Endothelial cell of umbilical vein (primary cell): ENCODE measurements around the gene CXCR6. TPM values are rescaled to one million over a fixed set of nuclear protein-coding genes. Genes with fewer than 3 reads are reported as not detected.

ENCODE experiments used
- BruUV-seq: library from RNA; stranded (reverse); fragments of 400-500 nt; replicated peaks from 2 replicates; lab custom pipeline; 2021; lab: Mats Ljungman, UMichigan
- CTCF ChIA-PET: fragments of 300-600, 350-600 bp; sonication (Branson Sonifier 250); formaldehyde crosslinking; loops from one replicate; lab custom pipeline; 2021; ENCODE audit warnings: antibody characterized with exemption, inconsistent platforms; lab: Charles Lee
- POLR2A ChIA-PET: fragments of 300-600, 350-600 bp; sonication (Branson Sonifier 250); formaldehyde crosslinking; loops from one replicate; lab custom pipeline; 2021; ENCODE audit warnings: antibody characterized with exemption, inconsistent platforms; lab: Charles Lee
- DNase-seq: peaks from one replicate; pipeline ENCODE4 v3.0.0-alpha.2; 2011; ENCODE audit warnings: low read depth, low spot score
- FAIRE-seq: peaks from 2 replicates; lab custom pipeline; 2011; peaks lifted over from hg19 to GRCh38; lab: Jason Lieb, UNC
- H2AFZ ChIP-seq: 2 replicates; pipeline ENCODE4 v1.6.0; 2012; ENCODE audit warnings: low read depth, low read length, control low read depth, inconsistent platforms
- H3K27ac ChIP-seq: 2 replicates; pipeline ENCODE4 v1.5.1; 2011; ENCODE audit warnings: low read depth, mild to moderate bottlenecking, control low read depth, low read length, moderate library complexity; ENCODE audit not compliant: insufficient read depth
- H3K27me3 ChIP-seq, 2 experiments: 2 replicates each; pipeline versions ENCODE4 v1.6.0 to v1.6.1; 2011; ENCODE audit warnings: low read length in 2 of 2, mixed read lengths in 1 of 2; ENCODE audit not compliant: control insufficient read depth in 2 of 2, insufficient read depth in 2 of 2
- H3K36me3 ChIP-seq, 2 experiments: 2 replicates in 1 of 2; 3 replicates in 1 of 2; pipeline ENCODE4 v1.5.1; 2011; ENCODE audit warnings: low read length in 2 of 2, mild to moderate bottlenecking in 1 of 2, moderate library complexity in 1 of 2; ENCODE audit not compliant: control insufficient read depth in 2 of 2, insufficient read depth in 2 of 2; ENCODE audit errors: extremely low read depth in 1 of 2
- H3K4me1 ChIP-seq: 3 replicates; pipeline ENCODE4 v1.5.1; 2011; ENCODE audit warnings: mild to moderate bottlenecking, low read length; ENCODE audit not compliant: control insufficient read depth, insufficient read depth; ENCODE audit errors: extremely low read depth
- H3K4me2 ChIP-seq: 2 replicates; pipeline ENCODE4 v1.6.1; 2011; ENCODE audit warnings: low read length, control low read depth, mixed read lengths; ENCODE audit not compliant: insufficient read depth
- H3K4me3 ChIP-seq, 3 experiments: fragments of 200-600 bp in 1 of 3; sonication (generic), shearing (Covaris generic) in 1 of 3; replicated peaks in 1 of 3; 2 replicates each; pipeline ENCODE4 v1.5.1; 2011 to 2016; ENCODE audit warnings: control low read depth in 3 of 3, low read length in 3 of 3, mild to moderate bottlenecking in 2 of 3, inconsistent platforms in 1 of 3, low read depth in 1 of 3, moderate library complexity in 1 of 3; ENCODE audit not compliant: insufficient read depth in 1 of 3
- H3K79me2 ChIP-seq: 2 replicates; pipeline ENCODE4 v1.6.0; 2012; ENCODE audit warnings: low read length, inconsistent platforms; ENCODE audit not compliant: control insufficient read depth, insufficient read depth
- H3K9ac ChIP-seq: replicated peaks from 2 replicates; pipeline ENCODE3; 2011; ENCODE audit warnings: low read length, control low read depth; ENCODE audit not compliant: insufficient read depth; ENCODE audit errors: extremely low read depth
- H3K9me1 ChIP-seq: replicated peaks from 3 replicates; pipeline ENCODE4 v1.6.0; 2011; ENCODE audit warnings: mild to moderate bottlenecking, low read length; ENCODE audit not compliant: control insufficient read depth, insufficient read depth; ENCODE audit errors: extremely low read depth
- H3K9me3 ChIP-seq: replicated peaks from 2 replicates; pipeline ENCODE4 v1.5.1; 2012; ENCODE audit warnings: low read length, inconsistent platforms; ENCODE audit not compliant: control insufficient read depth, insufficient read depth
- H4K20me1 ChIP-seq: replicated peaks from 2 replicates; pipeline ENCODE3; 2011; ENCODE audit warnings: mild to moderate bottlenecking, low read length; ENCODE audit not compliant: control insufficient read depth, insufficient read depth; ENCODE audit errors: extremely low read depth
- CTCF ChIP-seq, 2 donors: IDR thresholded peaks; 1 replicate in 1 of 2; 2 replicates in 1 of 2; pipeline ENCODE4 v1.5.1; 2011; ENCODE audit warnings: low read length in 2 of 2, mild to moderate bottlenecking in 2 of 2, moderate library complexity in 2 of 2, control low read depth in 1 of 2, inconsistent platforms in 1 of 2, low read depth in 1 of 2; ENCODE audit not compliant: insufficient read depth in 1 of 2; ENCODE audit errors: extremely low read depth in 1 of 2
- EZH2 ChIP-seq: IDR thresholded peaks from 2 replicates; pipeline ENCODE4 v1.6.1; 2012; ENCODE audit warnings: borderline replicate concordance, low read depth, mild to moderate bottlenecking, moderate library complexity, low read length, inconsistent platforms; ENCODE audit not compliant: severe bottlenecking
- FOS ChIP-seq: IDR thresholded peaks from 2 replicates; pipeline ENCODE4 v1.6.1; 2011; ENCODE audit warnings: mild to moderate bottlenecking, low read length, moderate library complexity, borderline replicate concordance; ENCODE audit not compliant: insufficient read depth
- GATA2 ChIP-seq: IDR thresholded peaks from 2 replicates; pipeline ENCODE4 v1.7.0; 2011; ENCODE audit warnings: low read depth, mild to moderate bottlenecking, moderate library complexity, mixed read lengths, low read length; ENCODE audit not compliant: insufficient read length, insufficient read depth
- JUN ChIP-seq: IDR thresholded peaks from 2 replicates; pipeline ENCODE4 v1.6.1; 2011; ENCODE audit warnings: borderline replicate concordance, low read depth; ENCODE audit not compliant: insufficient read length, insufficient read depth
- MAX ChIP-seq: IDR thresholded peaks from 2 replicates; pipeline ENCODE4 v1.6.1; 2011; ENCODE audit not compliant: insufficient read depth, insufficient read length
- MYC ChIP-seq: IDR thresholded peaks from one replicate; pipeline ENCODE4 v1.6.1; 2011; ENCODE audit warnings: mild to moderate bottlenecking, low read depth, low read length
- POLR2A ChIP-seq: IDR thresholded peaks from 2 replicates; pipeline ENCODE4 v1.6.1; 2012; ENCODE audit warnings: low read depth, mild to moderate bottlenecking, control low read depth, low read length
- POLR2AphosphoS5 ChIP-seq: IDR thresholded peaks from 2 replicates; pipeline ENCODE4 v1.6.1; 2012; ENCODE audit warnings: low read depth, mild to moderate bottlenecking, control low read depth, low read length, moderate library complexity; ENCODE audit not compliant: insufficient read depth
- dilution Hi-C: fragments of 300-500 bp; cut with MboI; formaldehyde crosslinking; loops from one replicate; pipeline ENCODE4 v1.15.0; 2019; ENCODE audit warnings: low sequenced_read_pairs; ENCODE audit not compliant: extremely low pct_ligation_motif_present
- intact Hi-C: fragments of 100-400 bp; cut with micrococcal nuclease; formaldehyde crosslinking; loops from one replicate; pipeline ENCODE4 v1.10.0; 2022
- polyA plus RNA-seq, 4 experiments: library from polyadenylated mRNA; depleted of rRNA in 3 of 4; stranded (reverse) in 3 of 4; unstranded in 1 of 4; fragments of >200 nt; gene quantifications; 2 replicates each; pipeline versions ENCODE4 v1.2.1 to v1.2.3, GENCODE V29; 2011 to 2012; ENCODE audit warnings: missing spikeins in 1 of 4
- total RNA-seq: library from RNA; stranded (reverse); gene quantifications from 2 replicates; pipeline ENCODE4 v1.2.3, GENCODE V29; 2021

CXCR6 gene
- total and polyA plus RNA-seq, 2 donors (not counting 3 experiments of a cell fraction or from before 2014, with no cell fraction given): not detected

- Histone ChIP-seq H3K27ac (no peak overlapping the region), H3K36me3 (no peaks in the 10 kb centered on the region), H4K20me1 (no peaks in the 10 kb centered on the region), H3K4me1 (peaks cover 43% of the 10 kb centered on the region), H3K9me1 (no peaks in the 10 kb centered on the region), H3K9me3 (no peaks in the 10 kb centered on the region), H2AFZ (no peak overlapping the region), H3K4me2 (no peak overlapping the region), H3K4me3 (no peak overlapping the region), H3K79me2 (peaks cover 49% of the 10 kb centered on the region), H3K9ac (no peak overlapping the region), H3K27me3 (no peaks in the 10 kb centered on the region)
- no peak for FAIRE-seq
- POLR2A ChIA-PET: no interaction called here
- no peak for DNase-seq
- TF ChIP-seq POLR2AphosphoS5 (no peak), MYC (no peak), EZH2 (no peak), GATA2 (no peak), FOS (no peak), POLR2A (no peak), MAX (no peak)
- CTCF ChIA-PET: no interaction called here
- intact Hi-C loops: no loop called here
- dilution Hi-C loops: no loop called here
- BruUV-seq: no TSS peak
Observed at GRCh38 chr3:45990181-45990580, 46.9 kb downstream of the CXCR6 start.

GRCh38 chr3:45991341-45991740, 48.1 kb downstream of the CXCR6 start:
- intact Hi-C loops: no loop called here
- no peak for FAIRE-seq

More at GRCh38 chr3:45991341-45991740, 48.1 kb downstream of the CXCR6 start:
- H3K27ac ChIP-seq: no peak overlapping the region
- dilution Hi-C loops: no loop called here
- no peaks in the 10 kb centered on the region for H3K9me3 ChIP-seq
- H2AFZ ChIP-seq: no peak overlapping the region
- H3K9ac ChIP-seq: no peak overlapping the region
- no peak for DNase-seq
- H3K9me1 ChIP-seq: no peaks in the 10 kb centered on the region
- CTCF ChIA-PET: interaction anchor here (0.8 kb wide), 1 partner anchor 14 kb away, joined by 3 read pairs; no protein-coding TSS in a partner anchor
- no peaks in the 10 kb centered on the region for H3K27me3 ChIP-seq
- H3K79me2 ChIP-seq: peaks cover 42% of the 10 kb centered on the region
- TF ChIP-seq POLR2AphosphoS5: no peak
- TF ChIP-seq EZH2: no peak
- TF ChIP-seq POLR2A: no peak
- no peak for TF ChIP-seq MYC
- no peak for TF ChIP-seq JUN
- TF ChIP-seq CTCF (IDR thresholded peaks at IDR 0.05; ENCODE audit: extremely low read depth in 1 of 2, insufficient read depth in 1 of 2, low read depth in 1 of 2, low read length in 2 of 2): no peak
- TF ChIP-seq GATA2: no peak
- TF ChIP-seq MAX: no peak
- no peak for TF ChIP-seq FOS
- no TSS peak for BruUV-seq
- H3K4me2 ChIP-seq: no peak overlapping the region
- POLR2A ChIA-PET: no interaction called here
- no peaks in the 10 kb centered on the region for H4K20me1 ChIP-seq
- peaks cover 39% of the 10 kb centered on the region for H3K4me1 ChIP-seq
- H3K36me3 ChIP-seq: no peaks in the 10 kb centered on the region
- no peak overlapping the region for H3K4me3 ChIP-seq
